NOMO-1 (cell line): ENCODE data around the gene CCDC85C.

Source experiments
- DNase-seq, 2 experiments: peaks; one replicate each; lab custom pipeline; 2025; ENCODE audit not compliant: unreplicated experiment in 2 of 2; lab: John Stamatoyannopoulos, UW

Gene CCDC85C

DNA sequence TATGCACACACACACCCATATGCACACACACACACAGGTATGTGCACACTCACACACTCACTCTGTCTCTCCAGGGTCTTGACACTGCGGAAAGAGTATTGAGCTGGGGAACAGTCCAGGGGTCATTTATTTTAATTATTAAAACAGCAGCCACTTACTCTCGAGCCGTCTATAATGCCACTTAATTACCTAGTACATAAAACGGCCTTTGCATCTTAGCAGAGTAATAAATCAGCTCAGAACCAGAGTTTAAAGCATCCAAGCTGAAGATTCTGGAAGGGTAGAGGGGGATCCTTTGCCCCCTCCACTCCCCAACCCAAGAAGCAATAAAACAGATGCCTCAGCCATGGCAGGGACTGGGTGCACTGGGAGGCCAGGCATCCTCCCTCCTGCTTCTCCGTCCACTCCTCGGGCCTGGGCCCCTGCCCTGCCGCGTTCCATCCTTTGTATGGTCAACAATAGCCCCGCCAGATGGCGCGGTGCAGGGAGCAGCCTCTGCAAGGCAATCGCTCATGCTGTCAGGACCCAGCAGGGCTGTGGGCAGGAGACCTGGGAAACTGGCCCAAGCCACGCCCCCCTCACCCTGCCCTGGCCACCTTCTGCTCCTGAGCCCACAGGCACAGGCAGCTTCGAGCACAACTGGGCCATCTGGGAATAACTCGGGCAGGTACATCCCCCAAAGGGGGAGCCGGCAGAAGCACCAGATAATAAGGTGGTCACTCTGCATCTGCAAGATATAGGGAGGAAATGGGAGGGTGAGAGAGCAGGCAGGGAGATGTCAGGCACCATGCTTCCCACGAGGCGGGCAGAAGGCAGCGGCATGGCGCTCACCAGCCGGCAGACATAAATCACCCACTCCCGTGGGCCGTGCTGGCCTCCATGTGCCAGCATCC, 40.9 kb downstream of the CCDC85C start:
- no peak for DNase-seq

GRCh38 chr14:99561864-99562263, 42.1 kb downstream of the CCDC85C start:
- no peak for DNase-seq

DNA sequence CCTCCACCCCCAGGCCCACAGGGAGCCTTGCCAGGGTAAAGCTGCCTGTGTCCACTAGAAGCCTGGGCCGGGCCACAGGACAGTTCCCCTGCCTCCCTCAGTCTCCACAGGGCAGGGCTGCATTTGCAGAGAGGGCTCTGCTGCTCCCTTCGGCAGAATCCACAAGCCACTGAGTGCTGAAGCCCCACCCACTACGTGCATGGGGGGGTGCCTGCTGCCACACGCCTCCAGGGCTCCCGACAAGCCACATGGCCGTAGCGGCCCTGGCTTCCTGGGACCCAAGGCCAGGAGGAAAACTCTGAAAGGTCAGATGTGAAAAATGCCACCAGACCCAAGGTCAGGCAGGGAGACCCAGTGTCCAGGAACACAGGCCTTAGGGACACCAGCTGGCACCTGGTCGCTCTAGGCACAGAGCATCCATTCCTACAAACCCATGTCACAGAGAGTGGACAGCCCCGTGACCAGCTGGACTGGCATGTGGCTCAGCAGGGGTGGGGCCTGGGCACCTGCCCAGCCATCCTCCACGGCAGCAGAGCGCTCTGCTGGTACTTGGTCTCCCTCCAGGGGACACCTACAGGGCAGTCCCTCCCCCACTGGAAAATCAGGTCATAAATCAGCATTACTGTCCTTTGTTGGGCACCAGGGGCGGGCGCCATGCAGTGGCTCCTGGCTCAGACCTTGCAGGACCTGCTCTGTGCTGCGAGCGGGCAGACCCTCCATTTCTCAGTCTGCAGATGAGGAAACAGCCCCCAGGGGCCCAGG, 42.9 kb downstream of the CCDC85C start:
- DNase-seq, result no peak

DNA sequence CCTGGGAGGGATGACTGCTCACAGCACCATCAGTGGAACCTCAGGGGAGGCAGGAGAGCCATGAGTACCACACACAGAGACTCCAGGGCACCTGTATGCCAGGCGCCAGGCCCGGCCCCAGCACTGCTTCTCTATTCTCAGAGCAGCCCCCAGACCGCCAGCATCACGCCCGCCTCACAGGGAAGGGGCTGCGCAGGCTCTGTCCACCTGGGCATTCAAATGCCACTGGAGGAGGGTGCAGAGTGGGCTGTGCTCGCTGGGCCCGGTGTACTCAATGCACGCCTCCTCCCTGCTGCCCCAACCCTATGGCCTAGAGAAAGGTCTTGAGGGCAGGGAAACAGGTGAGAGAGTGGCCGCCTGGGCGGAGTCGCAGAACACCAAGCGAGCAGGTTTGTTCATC, 43.6 kb downstream of the CCDC85C start:
- DNase-seq, result no peak

DNA sequence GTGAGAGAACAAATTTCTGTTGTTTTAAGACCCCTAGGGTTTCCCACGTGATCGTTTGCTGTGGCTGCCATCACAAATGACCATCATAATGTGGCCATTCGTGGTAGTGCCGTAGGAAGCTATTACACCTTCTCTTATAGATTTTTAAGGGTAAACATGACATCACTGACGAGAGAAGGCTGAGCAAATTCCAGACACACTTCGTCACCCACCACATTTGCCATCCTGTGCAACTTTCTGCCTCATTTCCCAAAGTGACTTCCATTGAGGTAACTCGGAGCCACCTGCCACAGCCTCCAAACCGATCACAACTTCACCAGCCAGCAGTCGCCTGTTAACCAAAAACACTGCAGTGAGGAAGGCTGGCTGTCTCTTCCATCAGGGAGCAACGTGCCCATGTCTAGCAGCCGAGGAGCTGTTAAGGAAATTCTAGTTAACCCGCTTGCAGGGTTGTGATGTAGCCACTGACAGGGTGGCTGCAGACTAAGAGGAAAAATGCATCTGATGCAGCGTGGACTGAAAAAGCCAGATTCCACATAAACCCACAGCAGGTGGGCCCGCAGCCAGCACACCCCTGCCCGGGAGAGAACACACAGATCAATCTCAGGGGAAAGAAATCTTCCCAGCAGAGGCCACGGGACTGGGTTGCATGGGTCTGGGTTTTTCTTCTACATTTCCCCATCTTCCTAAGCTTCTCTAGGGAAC, 44.6 kb downstream of the CCDC85C start:
- no peak for DNase-seq

GRCh38 chr14:99556134-99556791, 47.7 kb downstream of the CCDC85C start:
- DNase-seq, result no peak

- DNase-seq, result no peak
These were observed 49.1 kb downstream of the CCDC85C start for GRCh38 chr14:99554757-99555531.

- DNase-seq, result no peak
These were observed 49.8 kb downstream of the CCDC85C start for GRCh38 chr14:99554184-99554583.

DNA sequence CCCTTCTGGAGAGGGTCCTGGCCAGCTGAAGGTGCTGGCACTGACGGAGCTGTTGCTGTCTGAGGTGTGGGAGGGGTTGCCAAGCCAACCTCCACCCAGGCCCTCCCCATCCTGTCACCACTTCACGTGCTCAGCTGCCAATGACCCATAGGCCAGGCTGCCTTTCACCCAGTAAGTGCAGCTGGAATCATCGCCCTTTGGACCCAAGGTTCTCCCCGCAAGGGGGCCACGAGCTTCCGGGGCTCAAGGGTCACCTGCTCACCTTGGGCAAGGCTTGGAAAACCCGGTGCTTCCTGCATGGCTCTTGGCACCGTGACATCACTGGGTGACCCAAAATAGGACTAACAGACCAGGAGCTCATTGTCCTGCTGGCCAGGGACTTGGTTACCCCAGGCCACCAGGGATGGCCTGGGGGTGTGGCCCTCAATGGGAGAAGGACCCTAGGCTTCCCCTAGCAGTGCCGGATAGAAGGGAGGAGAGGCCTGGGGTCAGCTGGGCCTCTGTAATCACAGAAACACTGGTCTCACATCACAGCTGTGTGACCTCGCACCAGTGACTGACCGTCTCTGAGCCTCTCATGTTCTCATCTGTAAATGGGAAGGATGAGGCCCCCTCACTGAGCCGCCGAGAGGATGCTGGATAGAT, 51.3 kb downstream of the CCDC85C start:
- DNase-seq, result no peak

DNA sequence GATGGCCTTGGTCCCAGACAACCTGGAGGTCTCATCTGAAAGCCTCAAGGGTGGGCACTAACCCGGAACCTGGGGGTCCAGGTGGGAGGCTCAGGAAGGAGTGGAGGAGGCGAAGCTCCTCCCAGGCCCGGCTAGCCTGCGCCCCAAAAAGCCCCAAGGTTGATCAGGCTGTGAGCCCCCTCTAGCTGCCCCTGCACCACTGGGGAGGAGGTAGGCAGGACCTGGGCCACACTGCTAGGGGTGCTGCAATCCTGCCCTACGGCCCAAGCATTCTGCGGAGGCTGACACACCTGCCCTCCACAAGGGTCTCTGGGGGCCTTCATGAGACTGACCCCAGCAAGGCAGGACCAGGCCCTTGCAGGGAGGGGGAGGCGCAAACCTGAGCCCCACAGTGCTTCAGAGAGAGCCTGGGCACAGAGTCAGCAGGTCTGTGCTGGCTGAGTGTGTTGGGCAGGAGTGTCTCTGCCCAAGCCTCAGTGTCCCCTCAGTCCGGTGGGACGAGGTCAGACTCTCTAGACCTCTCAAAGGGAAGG, 51.9 kb downstream of the CCDC85C start:
- no peak for DNase-seq

DNA sequence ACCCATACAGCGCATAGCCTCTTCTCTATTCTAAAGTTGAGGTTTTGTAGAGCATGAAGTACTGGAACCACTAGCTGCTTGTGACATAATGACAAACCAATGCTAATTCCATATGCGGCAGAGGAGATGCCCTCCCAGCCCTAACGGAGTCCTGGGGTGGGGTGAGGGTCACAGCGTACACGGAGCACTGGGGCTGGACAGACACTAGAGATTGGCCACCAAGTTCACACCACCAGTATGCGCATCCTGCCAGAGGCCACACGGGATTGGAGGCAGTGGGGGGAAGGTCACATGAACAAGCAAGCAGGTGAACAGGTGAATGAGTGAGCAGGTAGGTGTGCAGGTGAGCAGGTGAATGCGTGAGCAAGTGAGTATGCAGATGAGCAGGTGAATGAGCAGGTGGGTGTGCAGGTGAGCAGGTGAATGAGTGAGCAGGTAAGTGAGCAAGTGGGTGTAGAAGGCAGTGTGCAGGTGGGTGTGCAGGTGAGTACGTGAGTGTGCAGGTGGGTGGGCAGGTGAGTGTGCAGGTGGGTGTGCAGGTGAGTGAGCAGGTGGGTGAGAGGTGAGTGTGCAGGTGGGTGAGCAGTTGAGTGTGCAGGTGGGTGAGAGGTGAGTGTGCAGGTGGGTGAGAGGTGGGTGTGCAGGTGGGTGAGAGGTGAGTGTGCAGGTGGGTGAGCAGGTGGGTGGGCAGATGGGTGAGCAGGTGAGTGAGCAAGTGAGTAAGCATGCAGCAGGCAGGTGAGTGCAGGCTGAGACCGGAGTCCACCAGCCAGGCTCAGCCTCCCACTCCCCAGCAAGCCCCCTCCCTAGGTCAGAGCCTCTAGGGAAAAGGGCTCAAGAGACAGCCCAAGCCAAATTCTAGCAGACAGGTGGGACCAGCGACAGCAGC, 52.7 kb downstream of the CCDC85C start:
- DNase-seq, result no peak

- no peak for DNase-seq
These were observed 53.5 kb downstream of the CCDC85C start for GRCh38 chr14:99550387-99550992.

DNA sequence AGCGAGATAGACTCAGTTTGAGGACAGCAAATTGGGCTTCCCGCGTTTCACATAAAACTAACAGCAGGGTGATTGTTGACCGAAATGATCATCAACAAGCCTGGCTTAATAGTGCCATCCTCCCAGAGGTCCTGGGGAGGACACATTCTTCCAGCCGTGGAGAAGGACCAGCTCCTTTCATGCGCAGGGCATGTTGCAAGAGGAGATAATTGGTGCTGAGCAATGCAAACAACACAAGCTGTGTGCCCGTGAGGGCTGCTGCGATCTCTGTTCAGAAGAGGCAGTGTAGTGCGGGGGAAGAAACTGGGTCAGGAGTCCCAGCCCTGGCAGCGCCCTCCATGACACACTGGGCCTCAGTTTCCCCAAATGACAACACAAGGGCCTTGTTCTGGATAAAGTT, 54.3 kb downstream of the CCDC85C start:
- no peak for DNase-seq

- no peak for DNase-seq
These were observed 55.0 kb downstream of the CCDC85C start for GRCh38 chr14:99548871-99549515.

DNA sequence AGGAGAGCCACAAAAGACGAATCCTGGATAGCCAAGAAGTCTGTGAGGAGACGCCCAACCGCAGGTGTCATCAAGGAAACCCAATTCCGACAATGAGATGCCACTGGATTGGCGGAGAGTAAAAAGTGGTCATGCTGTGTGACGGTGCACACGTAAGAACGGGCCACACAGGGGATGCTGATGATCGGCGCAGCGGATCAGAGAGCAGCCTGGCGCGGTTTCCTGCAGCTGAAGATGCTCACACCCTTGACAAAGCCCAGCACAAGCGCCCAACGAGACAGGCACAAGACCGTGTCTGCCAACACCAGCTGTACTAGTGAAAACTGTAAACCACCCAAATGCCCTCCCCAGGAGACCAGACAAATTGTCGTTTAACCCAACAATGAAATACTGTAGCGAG, 55.8 kb downstream of the CCDC85C start:
- no peak for DNase-seq

DNA sequence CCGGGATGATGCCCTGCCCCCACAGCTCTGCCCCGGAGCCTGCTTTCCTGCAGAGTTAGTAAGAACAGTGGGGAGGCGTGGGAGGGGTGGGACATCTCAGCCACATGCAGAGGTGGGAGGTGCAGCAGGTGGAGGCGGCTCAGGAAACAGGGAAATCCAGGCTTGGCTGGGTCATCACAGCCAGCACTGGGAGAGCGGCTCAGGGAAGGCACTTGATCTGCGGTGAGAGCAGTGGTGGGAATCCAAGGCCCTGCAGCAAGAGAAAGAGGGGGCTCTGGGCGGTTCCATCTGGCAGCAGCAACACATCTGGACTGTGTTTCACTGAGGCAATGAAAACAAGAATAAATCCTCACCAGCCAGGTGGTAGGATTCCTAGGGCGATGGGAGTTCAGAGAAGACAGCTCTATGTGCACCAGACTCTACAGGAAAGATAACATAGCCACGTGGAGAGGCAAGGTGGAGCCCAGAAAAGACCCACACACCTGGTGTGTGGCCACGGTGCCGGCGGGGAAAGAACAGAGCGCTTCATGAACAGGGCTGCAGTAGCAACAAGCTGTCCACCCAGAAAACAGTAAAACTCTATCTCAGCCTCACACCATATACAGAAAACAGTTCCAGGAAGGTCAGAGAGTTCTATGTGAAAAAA, 57.6 kb downstream of the CCDC85C start:
- no peak for DNase-seq

GRCh38 chr14:99545586-99545985, 58.4 kb downstream of the CCDC85C start:
- no peak for DNase-seq
